NCI-H82 treated with DMSO at 0.1 percent for 48 hours (cell line): ENCODE results near the gene FGGY.

Source experiments
- DNase-seq: peaks from one replicate; lab custom pipeline; 2025; ENCODE audit not compliant: unreplicated experiment; lab: John Stamatoyannopoulos, UW

The FGGY gene

DNA sequence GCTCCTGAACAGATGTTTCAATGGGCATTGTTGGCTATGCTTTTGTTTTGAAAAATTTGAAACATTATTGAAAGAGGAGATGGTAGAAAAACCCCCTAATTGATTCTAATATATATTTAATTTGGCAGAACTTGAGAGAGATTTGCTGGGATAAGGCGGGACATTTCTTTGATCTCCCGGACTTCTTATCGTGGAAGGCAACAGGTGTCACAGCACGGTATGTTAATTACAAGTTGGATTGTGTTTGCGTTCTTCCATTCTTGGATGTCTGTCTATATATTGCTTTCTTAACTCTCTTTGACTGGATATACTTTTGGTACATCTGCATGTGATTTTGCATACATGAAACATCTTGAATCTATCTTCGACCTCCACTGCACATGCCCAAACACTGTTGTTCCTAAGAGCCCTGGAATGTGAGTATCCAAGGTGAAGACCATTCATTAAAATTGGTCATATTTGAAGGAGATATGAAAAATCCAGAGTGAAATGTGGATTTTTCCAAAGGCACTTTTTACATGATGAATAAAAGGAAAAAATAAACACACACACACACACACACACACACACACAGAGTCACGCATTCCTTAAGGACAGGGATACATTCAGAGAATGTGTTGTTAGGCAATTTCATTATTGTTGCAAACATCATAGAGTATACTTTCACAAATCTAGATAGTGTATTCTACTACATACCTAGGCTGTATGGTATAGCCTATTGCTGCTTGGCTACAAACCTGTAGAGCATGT lies 81.9 kb downstream of the FGGY start:
- no peak for DNase-seq

GRCh38 chr1:59379371-59379728 lies 82.5 kb downstream of the FGGY start:
- DNase-seq, result no peak

DNA sequence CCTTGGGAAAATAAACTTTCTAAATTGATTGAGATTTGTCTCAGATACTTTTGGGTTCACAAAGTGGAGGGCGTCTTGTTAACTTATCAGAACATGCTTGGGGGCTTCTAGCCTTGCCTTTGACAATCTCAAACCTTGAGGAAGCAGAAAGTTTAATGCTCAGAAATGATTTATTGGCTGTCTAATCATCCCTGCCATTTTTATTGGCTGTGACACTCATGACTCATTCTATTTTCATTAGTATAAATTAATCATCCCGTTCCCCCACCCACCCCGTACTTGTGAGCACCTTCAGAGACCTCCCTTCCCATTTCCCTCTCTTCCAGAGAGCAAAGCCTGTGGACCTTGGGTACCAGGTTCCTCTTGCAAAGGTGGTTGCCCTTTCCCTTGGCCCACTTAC lies 87.1 kb downstream of the FGGY start:
- no peak for DNase-seq

DNA sequence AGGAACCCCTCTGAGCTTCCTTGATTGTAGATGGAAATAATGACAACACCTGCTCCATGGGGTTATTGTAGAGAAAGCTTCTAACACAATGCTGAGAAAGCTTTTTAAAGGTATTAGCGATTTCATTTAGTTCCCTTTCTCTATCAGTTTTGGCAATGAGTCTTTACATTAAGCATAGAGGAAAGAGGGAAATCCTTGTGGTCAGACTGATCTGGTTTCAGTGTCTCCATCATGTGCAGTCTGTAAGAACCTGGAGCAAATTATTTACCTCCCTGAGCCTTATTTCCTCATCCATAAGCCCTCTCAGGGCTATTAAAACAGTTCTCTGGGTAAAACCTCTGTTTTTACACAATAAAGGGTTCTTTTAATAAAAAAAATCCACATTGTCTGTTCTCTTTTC lies 87.5 kb downstream of the FGGY start:
- DNase-seq, result no peak

- no peak for DNase-seq
These were observed 91.3 kb downstream of the FGGY start for GRCh38 chr1:59388191-59388590.

DNA sequence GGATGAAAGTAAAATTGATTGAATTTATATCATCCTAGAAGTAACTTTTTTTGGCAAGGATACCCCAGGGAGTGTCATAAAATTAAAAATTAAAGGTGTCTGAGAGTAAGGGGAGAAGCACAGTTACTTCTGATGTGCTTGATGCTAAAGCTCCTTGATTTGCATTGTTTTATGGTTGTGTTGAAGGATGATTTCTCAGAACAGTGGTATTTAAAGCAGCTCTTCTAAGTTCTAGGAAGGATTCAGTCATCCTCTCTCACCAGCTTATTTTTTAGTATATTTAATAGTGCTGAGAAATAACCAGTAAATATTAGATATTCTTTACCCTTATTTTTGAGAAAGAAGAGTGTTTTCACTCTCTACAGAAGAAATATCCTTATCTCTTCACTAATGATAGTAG lies 93.0 kb downstream of the FGGY start:
- DNase-seq, result no peak

DNA sequence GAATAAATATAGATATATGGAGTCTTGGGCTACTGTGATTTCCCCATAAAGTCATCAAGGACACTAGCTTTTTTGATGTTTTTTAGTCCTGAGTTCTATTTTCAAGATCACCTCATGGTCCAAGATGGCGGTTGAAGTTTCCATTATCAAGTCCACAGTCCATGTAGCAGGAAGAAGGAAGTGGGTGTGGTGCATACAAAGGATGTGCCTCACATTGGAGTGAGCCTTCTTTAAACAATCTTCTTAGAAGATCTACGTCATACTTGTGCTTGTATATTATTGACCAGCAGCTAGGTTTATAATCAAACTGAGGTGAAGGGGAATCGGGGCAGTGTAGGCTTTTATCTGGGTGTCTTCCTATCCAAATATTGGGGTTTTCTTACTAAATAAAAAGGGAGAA lies 93.4 kb downstream of the FGGY start:
- DNase-seq, result no peak

GRCh38 chr1:59391212-59392179 lies 94.6 kb downstream of the FGGY start:
- DNase-seq, result no peak

DNA sequence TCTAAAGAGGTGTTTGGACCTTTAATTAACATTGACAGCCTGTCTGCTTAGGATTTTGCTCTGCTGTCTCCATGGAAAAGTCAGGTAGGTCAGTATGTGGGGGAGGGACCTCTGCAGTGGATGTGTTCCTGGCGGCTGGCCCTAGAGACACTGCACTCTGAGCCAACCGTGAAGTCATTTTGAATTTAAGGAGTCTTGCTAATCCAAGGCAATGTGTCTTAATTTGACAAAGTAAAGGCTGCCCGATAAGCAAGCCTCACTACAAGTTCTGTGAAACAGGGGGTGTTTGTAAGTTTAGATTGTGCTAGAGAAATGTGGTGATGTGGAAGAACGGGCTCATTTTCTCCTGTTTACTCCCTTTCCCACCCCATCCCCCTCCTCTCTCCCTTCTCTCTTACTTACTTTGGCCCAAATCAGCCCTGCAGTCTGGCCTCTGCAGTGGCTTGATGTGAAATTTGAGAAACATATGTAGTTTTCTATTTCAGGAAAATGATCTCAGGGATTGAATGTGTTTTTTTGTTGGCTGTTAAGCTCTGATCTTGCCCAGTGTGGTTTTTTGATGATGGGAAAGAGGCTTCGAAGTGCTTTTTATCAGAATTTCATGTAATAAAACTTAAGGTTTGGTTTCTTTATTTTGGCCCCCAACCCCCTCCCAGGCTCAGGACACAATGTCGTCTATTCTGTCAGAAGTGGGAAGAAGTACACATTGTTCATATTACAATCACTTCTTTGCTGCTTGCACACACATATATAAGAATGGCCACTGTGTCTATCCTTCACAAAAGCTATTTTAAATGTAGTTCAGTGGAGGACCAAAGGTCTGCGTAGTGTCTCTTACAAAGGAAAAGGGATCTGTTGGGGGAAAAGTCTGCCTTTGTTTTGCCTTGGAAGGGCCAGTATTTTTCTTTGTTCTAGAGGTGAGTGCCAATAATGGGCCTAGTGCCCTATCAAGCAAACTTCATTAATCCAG lies 96.6 kb downstream of the FGGY start:
- DNase-seq, result peak; percentile 60

GRCh38 chr1:59394706-59395425 lies 98.0 kb downstream of the FGGY start:
- DNase-seq, result no peak

DNA sequence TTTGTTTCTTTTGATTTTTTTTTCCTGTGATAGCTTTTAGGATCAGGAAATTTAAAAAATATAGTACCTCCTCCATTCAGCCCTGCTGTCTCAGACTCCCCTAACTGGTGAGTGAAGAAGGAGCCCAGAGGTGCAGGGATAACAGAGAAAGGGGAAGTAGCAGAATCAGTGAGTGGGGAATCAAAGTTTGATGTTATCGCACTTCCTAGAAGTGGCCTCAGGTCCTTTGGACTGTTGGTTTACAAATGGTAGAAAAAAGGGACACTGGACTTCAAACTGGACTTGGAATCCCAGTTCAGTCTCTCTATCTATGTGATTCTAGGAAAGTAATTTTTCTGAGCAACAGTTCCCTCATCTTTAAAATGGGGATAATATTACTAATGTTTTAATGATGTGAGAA lies 99.5 kb downstream of the FGGY start:
- no peak for DNase-seq

- DNase-seq, result no peak
These were observed 100.4 kb downstream of the FGGY start for GRCh38 chr1:59397139-59397858.

- no peak for DNase-seq
These were observed 102.7 kb downstream of the FGGY start for GRCh38 chr1:59399642-59400041.

DNA sequence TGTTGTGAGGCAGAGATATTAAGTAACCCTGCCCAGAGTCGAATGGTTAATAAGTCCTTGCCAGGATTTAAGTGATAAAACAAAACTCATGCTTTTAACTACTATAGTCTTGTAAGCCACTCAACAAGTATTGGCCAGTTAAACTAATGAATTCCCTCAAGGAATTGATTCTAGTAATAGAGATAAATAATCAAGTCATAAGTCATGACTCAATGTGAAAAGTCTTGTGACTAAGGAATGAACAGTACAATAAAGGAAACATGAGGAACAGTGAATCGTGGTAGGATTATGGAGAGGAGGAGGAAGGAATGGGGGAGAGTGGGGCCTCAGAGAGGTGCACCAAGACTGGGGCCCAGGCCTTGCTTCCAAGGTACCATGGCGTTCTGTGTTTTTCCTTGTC lies 104.7 kb downstream of the FGGY start:
- no peak for DNase-seq

DNA sequence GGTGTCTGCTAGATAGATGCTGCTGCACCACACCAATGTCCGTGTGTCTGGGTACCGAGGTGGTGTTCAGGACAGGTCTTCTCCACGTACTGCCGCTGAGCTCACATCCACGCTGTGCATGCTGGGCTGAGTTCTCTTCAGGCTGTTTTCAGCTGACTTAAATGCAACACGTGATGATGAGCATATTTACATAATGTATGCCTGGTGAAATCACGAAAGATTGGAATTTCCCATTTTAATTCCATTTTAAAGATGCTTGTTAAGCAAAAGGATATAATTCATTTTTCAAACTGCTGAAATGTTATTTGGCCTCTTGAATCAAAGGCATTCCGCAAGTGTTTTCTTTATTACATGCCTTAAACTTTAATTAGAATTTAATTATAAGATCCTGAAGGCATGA lies 107.9 kb downstream of the FGGY start:
- peak; percentile 93 for DNase-seq

DNA sequence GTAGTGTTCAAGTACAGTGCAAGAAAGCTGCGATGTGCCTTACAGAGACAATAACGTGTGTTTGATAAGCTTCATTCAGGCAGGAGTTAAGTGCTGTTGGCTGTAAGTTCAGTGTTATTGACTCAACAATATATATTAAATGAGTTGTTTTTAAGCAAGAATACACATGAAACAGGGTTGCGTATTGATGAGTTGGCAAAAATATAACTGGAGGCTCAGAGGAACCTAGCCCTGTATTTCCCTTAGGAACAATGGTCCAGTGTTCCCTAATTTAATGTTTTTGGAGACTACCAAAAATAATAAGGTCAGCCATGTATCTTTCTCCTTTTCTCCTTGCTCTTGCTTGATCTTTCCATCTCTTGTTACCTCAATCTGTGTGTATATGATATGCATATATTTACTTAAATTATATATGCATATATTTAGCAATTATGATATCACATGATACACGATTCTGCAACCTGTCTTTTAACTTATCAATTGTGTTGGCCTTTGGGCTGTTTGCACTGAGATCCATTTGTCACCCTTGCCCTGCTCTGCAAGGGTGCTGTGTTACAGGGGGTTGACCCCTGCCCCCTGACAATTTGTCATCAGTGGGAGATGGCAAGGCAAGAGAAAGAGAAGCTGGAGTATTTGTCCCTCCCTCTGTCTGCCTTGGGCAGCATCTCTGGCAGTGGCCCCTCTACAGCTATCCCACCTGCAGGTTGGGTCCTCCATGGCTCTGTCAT lies 109.7 kb downstream of the FGGY start:
- DNase-seq, result no peak

DNA sequence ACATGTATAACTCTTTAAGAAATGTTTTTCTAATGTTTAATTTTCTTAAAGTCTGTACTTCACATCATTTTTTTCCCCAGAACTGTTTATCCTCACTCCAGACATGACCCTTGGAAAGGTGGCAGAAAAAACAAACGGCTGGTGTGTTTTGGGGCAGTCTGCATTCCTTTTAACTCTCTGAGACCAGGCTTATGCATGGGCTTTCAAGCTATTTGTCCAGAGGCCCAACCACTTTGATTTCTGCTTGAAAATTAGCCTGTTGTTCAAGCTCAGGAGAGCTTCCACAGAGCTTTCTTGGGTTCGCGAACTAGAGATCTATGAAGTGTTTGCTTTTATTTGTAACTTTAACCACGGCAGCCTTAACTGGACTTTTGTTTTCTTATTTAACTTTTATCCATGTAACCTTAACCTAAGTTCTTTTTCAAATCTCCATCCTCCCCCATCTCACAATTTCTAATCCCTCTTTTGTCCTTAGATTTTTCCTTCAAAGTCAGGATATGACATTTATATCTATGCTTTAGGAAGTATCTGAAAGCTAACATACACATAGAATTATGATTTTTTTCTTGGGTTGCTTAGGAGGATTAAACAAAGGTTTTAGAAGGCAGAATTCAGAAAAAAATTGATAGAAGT lies 111.8 kb downstream of the FGGY start:
- DNase-seq, result no peak

GRCh38 chr1:59409549-59409948 lies 112.7 kb downstream of the FGGY start:
- no peak for DNase-seq

- DNase-seq, result no peak
These were observed 113.1 kb downstream of the FGGY start for GRCh38 chr1:59409986-59410385.
